ENCODE data around the gene HBZ. TPM values are rescaled to one million over a fixed set of nuclear protein-coding genes. Genes with fewer than 3 reads are reported as not detected.

The HBZ gene
- total RNA-seq, 1 experiment from 2014 or later, result not detected

DNA sequence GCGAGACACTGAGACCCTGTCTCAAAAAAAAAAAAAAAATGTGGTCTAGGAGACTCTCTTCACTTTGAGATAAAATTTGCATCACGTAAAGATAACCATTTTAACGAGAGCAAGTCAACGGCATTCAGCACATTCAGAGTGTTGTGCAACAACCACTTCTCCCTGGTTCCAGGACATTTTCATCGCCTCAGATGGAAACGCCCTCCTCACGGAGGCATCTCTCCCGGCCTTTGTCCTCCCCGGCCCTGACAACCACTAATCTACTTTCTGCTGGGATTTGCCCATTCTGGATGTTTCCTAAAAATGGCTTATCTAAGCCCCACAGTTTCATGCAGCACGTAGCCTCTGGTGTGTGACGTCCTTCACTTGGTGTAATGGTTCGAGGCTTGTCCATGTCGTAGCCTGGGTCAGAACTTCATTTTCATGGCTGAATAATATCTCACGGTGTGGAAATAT is 7.6 kb upstream of the HBZ start (continued):
- TF ChIP-seq ZNF274 (IDR thresholded peaks at IDR 0.05; ENCODE audit: low read depth, low read length), result no peak
- TF ChIP-seq, protein P1, sequence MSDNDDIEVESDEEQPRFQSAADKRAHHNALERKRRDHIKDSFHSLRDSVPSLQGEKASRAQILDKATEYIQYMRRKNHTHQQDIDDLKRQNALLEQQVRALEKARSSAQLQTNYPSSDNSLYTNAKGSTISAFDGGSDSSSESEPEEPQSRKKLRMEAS (IDR thresholded peaks at IDR 0.05), result no peak
- TF ChIP-seq EZH2phosphoT487 (IDR thresholded peaks at IDR 0.05; ENCODE audit: borderline replicate concordance), result no peak
- no peak for TF ChIP-seq SP1 (IDR thresholded peaks at IDR 0.05; ENCODE audit: low read depth)
- TF ChIP-seq POLR2A (IDR thresholded peaks at IDR 0.05; ENCODE audit: borderline replicate concordance, extremely low read depth, insufficient read depth, insufficient read length), result no peak
- no peak for TF ChIP-seq EGR1 (IDR thresholded peaks at IDR 0.05; ENCODE audit: low read depth)
- TF ChIP-seq SIN3A (IDR thresholded peaks at IDR 0.05; ENCODE audit: low read depth), result no peak

DNA sequence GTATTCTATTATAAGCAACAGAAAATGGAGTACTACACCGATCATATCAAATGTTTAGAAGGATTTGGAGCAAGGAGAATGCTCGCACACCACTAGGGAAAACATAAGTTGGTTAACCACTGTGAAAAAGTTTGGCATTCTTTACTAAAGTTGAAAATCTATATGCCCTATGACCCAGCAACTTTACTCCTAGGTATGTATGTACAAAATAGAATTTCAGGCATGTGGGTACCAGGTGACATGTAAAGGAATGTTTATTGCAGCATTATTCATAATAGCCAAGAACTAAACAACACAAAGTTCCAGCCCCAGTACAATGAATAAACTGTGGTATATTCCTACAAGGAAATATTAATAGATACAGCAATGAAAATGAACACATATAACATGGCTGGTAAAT is 5.8 kb upstream of the HBZ start:
- no peaks in the 10 kb centered on the region for H3K9me3 ChIP-seq (ENCODE audit: control insufficient read depth in 1 of 2, insufficient read depth in 1 of 2, low read depth in 1 of 2, low read length in 2 of 2)
- ATAC-seq, result no peak
- RAD21 ChIA-PET (ENCODE audit: low non-redundant PET in 1 of 2, low total read pairs in 2 of 2, uncharacterized antibody in 2 of 2, unreplicated experiment in 2 of 2), result no interaction called here
- intact Hi-C loops (cut with micrococcal nuclease), result no loop called here
- no peaks in the 10 kb centered on the region; a peak in 1 of 4 replicates for H3K4me1 ChIP-seq (ENCODE audit: control insufficient read depth in 1 of 2, insufficient read depth in 2 of 2, low read length in 2 of 2)
- no peak overlapping the region for H2AFZ ChIP-seq (ENCODE audit: low read depth, low read length, poor library complexity, severe bottlenecking)
- H3K27me3 ChIP-seq (ENCODE audit: insufficient read depth, low read length), result no peaks in the 10 kb centered on the region
- H3K36me3 ChIP-seq (ENCODE audit: control insufficient read depth in 1 of 2, insufficient read depth in 2 of 2, low read length in 2 of 2), result no peaks in the 10 kb centered on the region
- CTCF ChIA-PET, result no interaction called here
- no TSS peak for BruUV-seq (replicated peaks)
- no peaks in the 10 kb centered on the region for H4K20me1 ChIP-seq (ENCODE audit: insufficient read depth)
- no peaks in the 10 kb centered on the region for H3K9me2 ChIP-seq (ENCODE audit: insufficient read depth)
- no peak overlapping the region for H3K4me2 ChIP-seq (ENCODE audit: low read length)
- H3K27ac ChIP-seq (ENCODE audit: low read depth, low read length), result no peak overlapping the region
- no peaks in the 10 kb centered on the region for H3K79me2 ChIP-seq (ENCODE audit: insufficient read depth, low read length)
- H3K9ac ChIP-seq (ENCODE audit: low read length), result no peak overlapping the region
- POLR2A ChIA-PET, result no interaction called here
- no peak for TF ChIP-seq RAD21 (IDR thresholded peaks at IDR 0.05; ENCODE audit: low read depth)
- TF ChIP-seq, protein P2, sequence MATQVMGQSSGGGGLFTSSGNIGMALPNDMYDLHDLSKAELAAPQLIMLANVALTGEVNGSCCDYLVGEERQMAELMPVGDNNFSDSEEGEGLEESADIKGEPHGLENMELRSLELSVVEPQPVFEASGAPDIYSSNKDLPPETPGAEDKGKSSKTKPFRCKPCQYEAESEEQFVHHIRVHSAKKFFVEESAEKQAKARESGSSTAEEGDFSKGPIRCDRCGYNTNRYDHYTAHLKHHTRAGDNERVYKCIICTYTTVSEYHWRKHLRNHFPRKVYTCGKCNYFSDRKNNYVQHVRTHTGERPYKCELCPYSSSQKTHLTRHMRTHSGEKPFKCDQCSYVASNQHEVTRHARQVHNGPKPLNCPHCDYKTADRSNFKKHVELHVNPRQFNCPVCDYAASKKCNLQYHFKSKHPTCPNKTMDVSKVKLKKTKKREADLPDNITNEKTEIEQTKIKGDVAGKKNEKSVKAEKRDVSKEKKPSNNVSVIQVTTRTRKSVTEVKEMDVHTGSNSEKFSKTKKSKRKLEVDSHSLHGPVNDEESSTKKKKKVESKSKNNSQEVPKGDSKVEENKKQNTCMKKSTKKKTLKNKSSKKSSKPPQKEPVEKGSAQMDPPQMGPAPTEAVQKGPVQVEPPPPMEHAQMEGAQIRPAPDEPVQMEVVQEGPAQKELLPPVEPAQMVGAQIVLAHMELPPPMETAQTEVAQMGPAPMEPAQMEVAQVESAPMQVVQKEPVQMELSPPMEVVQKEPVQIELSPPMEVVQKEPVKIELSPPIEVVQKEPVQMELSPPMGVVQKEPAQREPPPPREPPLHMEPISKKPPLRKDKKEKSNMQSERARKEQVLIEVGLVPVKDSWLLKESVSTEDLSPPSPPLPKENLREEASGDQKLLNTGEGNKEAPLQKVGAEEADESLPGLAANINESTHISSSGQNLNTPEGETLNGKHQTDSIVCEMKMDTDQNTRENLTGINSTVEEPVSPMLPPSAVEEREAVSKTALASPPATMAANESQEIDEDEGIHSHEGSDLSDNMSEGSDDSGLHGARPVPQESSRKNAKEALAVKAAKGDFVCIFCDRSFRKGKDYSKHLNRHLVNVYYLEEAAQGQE (IDR thresholded peaks at IDR 0.05; ENCODE audit: low read depth), result no peak
- TF ChIP-seq SRF (IDR thresholded peaks at IDR 0.05; ENCODE audit: low read depth), result no peak
- no peak for TF ChIP-seq YY1 (IDR thresholded peaks at IDR 0.05; ENCODE audit: extremely low read depth, insufficient replicate concordance, low read depth, low read length)
- TF ChIP-seq, protein P3, sequence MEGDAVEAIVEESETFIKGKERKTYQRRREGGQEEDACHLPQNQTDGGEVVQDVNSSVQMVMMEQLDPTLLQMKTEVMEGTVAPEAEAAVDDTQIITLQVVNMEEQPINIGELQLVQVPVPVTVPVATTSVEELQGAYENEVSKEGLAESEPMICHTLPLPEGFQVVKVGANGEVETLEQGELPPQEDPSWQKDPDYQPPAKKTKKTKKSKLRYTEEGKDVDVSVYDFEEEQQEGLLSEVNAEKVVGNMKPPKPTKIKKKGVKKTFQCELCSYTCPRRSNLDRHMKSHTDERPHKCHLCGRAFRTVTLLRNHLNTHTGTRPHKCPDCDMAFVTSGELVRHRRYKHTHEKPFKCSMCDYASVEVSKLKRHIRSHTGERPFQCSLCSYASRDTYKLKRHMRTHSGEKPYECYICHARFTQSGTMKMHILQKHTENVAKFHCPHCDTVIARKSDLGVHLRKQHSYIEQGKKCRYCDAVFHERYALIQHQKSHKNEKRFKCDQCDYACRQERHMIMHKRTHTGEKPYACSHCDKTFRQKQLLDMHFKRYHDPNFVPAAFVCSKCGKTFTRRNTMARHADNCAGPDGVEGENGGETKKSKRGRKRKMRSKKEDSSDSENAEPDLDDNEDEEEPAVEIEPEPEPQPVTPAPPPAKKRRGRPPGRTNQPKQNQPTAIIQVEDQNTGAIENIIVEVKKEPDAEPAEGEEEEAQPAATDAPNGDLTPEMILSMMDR (IDR thresholded peaks at IDR 0.05 in 2 of 3, conservative IDR thresholded peaks at IDR 0.05 in 1 of 3; ENCODE audit: borderline replicate concordance in 1 of 3, insufficient read depth in 1 of 3, low read depth in 2 of 3, low read length in 2 of 3), result no peak
- no peak for TF ChIP-seq ZNF274 (IDR thresholded peaks at IDR 0.05; ENCODE audit: low read depth, low read length)
- no peak for TF ChIP-seq EZH2phosphoT487 (IDR thresholded peaks at IDR 0.05; ENCODE audit: borderline replicate concordance)
- TF ChIP-seq POLR2A (IDR thresholded peaks at IDR 0.05; ENCODE audit: borderline replicate concordance, extremely low read depth, insufficient read depth, insufficient read length), result no peak
- DNase-seq (ENCODE audit: low read depth, low spot score), result no peak
- no peak overlapping the region for H3K4me3 ChIP-seq (replicated peaks in 1 of 2; ENCODE audit: low read depth in 1 of 2, low read length in 2 of 2)

Data from HCT116 (cell line).